Liver (tissue), 9 donors: ENCODE data around the gene C1orf52. TPM values are rescaled to one million over a fixed set of nuclear protein-coding genes. Genes with fewer than 3 reads are reported as not detected.

Experiments
- DNase-seq: peaks from one replicate; pipeline ENCODE4 v3.0.0-alpha.2; 2017; ENCODE audit warnings: low spot score
- H3K27ac ChIP-seq, 2 donors: one replicate each; pipeline ENCODE4 v1.7.0; 2013; ENCODE audit warnings: inconsistent platforms in 2 of 2, low read length in 2 of 2, control low read depth in 1 of 2, low read depth in 1 of 2, mild to moderate bottlenecking in 1 of 2
- H3K27me3 ChIP-seq, 4 donors: one replicate each; pipeline versions ENCODE4 v1.6.1 to v1.7.0; 2013; ENCODE audit warnings: low read length in 3 of 4, inconsistent platforms in 1 of 4, mild to moderate bottlenecking in 1 of 4, moderate library complexity in 1 of 4; ENCODE audit not compliant: control insufficient read depth in 4 of 4, insufficient read depth in 4 of 4
- H3K36me3 ChIP-seq, 4 donors: one replicate each; pipeline versions ENCODE4 v1.6.1 to v1.7.0; 2013; ENCODE audit warnings: low read length in 3 of 4, mild to moderate bottlenecking in 3 of 4, low read depth in 1 of 4, moderate library complexity in 1 of 4; ENCODE audit not compliant: control insufficient read depth in 4 of 4, insufficient read depth in 3 of 4
- H3K4me1 ChIP-seq, 4 donors: one replicate each; pipeline versions ENCODE4 v1.6.1 to v1.7.0; 2013; ENCODE audit warnings: low read length in 3 of 4, mild to moderate bottlenecking in 3 of 4, moderate library complexity in 1 of 4; ENCODE audit not compliant: control insufficient read depth in 4 of 4, insufficient read depth in 4 of 4
- H3K4me3 ChIP-seq, 3 donors: one replicate each; pipeline versions ENCODE4 v1.6.1 to v1.7.0; 2013; ENCODE audit warnings: low read length in 3 of 3, control low read depth in 1 of 3, low read depth in 1 of 3, mild to moderate bottlenecking in 1 of 3
- H3K9ac ChIP-seq, 2 donors: one replicate each; pipeline ENCODE4 v1.7.0; 2013; ENCODE audit warnings: low read length in 2 of 2, mild to moderate bottlenecking in 2 of 2, moderate library complexity in 2 of 2, control low read depth in 1 of 2, low read depth in 1 of 2
- H3K9me3 ChIP-seq, 4 donors: one replicate each; pipeline versions ENCODE4 v1.6.1 to v1.7.0; 2013; ENCODE audit warnings: low read length in 3 of 4; ENCODE audit not compliant: control insufficient read depth in 4 of 4
- EGR1 ChIP-seq, 2 donors: IDR thresholded peaks; 2 replicates each; pipeline ENCODE4 v1.6.1; 2016 to 2018; ENCODE audit warnings: antibody characterized with exemption in 2 of 2, low read depth in 2 of 2
- FOXA1 ChIP-seq: IDR thresholded peaks from 2 replicates; pipeline ENCODE4 v1.6.1; 2016; ENCODE audit warnings: antibody characterized with exemption
- FOXA2 ChIP-seq: IDR thresholded peaks from 2 replicates; pipeline ENCODE4 v1.6.1; 2016; ENCODE audit warnings: antibody characterized with exemption
- GABPA ChIP-seq, 2 donors: IDR thresholded peaks in 1 of 2; conservative IDR thresholded peaks in 1 of 2; 2 replicates each; pipeline ENCODE4 v1.6.1; 2016; ENCODE audit warnings: antibody characterized with exemption in 2 of 2, mild to moderate bottlenecking in 1 of 2, moderate library complexity in 1 of 2
- HNF4A ChIP-seq, 2 donors: conservative IDR thresholded peaks; 2 replicates each; pipeline ENCODE4 v1.6.1; 2016; ENCODE audit warnings: antibody characterized with exemption in 2 of 2, mild to moderate bottlenecking in 2 of 2
- HNF4G ChIP-seq: IDR thresholded peaks from 2 replicates; pipeline ENCODE4 v1.6.1; 2016; ENCODE audit warnings: antibody characterized with exemption
- JUND ChIP-seq, 2 donors: IDR thresholded peaks; 2 replicates each; pipeline ENCODE4 v1.6.1; 2016; ENCODE audit warnings: antibody characterized with exemption in 2 of 2
- NR2F2 ChIP-seq: IDR thresholded peaks from 2 replicates; pipeline ENCODE4 v1.6.1; 2016; ENCODE audit warnings: antibody characterized with exemption
- RAD21 ChIP-seq, 2 donors: IDR thresholded peaks; 2 replicates each; pipeline ENCODE4 v1.6.1; 2016; ENCODE audit warnings: antibody characterized with exemption in 2 of 2, mild to moderate bottlenecking in 2 of 2
- RXRA ChIP-seq, 2 donors: IDR thresholded peaks; 2 replicates each; pipeline ENCODE4 v1.6.1; 2017 to 2018; ENCODE audit warnings: antibody characterized with exemption in 2 of 2, mild to moderate bottlenecking in 1 of 2
- SP1 ChIP-seq: IDR thresholded peaks from 2 replicates; pipeline ENCODE4 v1.6.1; 2018; ENCODE audit warnings: antibody characterized with exemption, mild to moderate bottlenecking
- TAF1 ChIP-seq: conservative IDR thresholded peaks from 2 replicates; pipeline ENCODE4 v1.6.1; 2016; ENCODE audit warnings: antibody characterized with exemption, mild to moderate bottlenecking
- YY1 ChIP-seq: IDR thresholded peaks from 2 replicates; pipeline ENCODE4 v1.6.1; 2016; ENCODE audit warnings: antibody characterized with exemption, mild to moderate bottlenecking
- WGBS: extraction: QIAGEN DNeasy Blood & Tissue Kit; methylation state at CpG from one replicate; pipeline ENCODE4 v1.1.7; 2013; 5-methylcytosine and 5-hydroxymethylcytosine counted together
- polyA plus RNA-seq, 2 donors: library from polyadenylated mRNA; stranded (reverse) in 1 of 2; unstranded in 1 of 2; fragments of 200-250 nt in 1 of 2; fragments of >200 nt in 1 of 2; fragmentation: Nextera tagmentation in 1 of 2; extraction: Ambion mirVana in 1 of 2; gene quantifications; one replicate each; pipeline versions ENCODE4 v1.2.1 to v1.2.3, GENCODE V29; 2013 to 2015
- total RNA-seq, 2 donors: library from RNA; depleted of rRNA; stranded (reverse); fragments of >200 nt; gene quantifications; one replicate each; pipeline ENCODE4 v1.2.3, GENCODE V29; 2014
- TF ChIP-seq, protein P1 (sequence below): IDR thresholded peaks from 2 replicates; pipeline ENCODE4 v1.6.1; 2016; ENCODE audit warnings: antibody characterized with exemption
- TF ChIP-seq, protein P2 (sequence below): fragments of 150-350 bp; IDR thresholded peaks from 2 replicates; pipeline ENCODE4 v1.5.1; 2017; ENCODE audit warnings: improper control_type of control experiment, low read depth, low read length; ENCODE audit not compliant: missing input control
- TF ChIP-seq, protein P3 (sequence below): IDR thresholded peaks from 2 replicates; pipeline ENCODE4 v1.6.1; 2016; ENCODE audit warnings: antibody characterized with exemption, mild to moderate bottlenecking
- TF ChIP-seq, protein P4 (sequence below): IDR thresholded peaks from 2 replicates; pipeline ENCODE4 v1.6.1; 2016; ENCODE audit warnings: antibody characterized with exemption
- TF ChIP-seq, protein P5 (sequence below): IDR thresholded peaks from 2 replicates; pipeline ENCODE4 v1.6.1; 2016; ENCODE audit warnings: antibody characterized with exemption
- donor health status: healthy.
- donor health status: healthy.
- donor health status: healthy.
- donor health status: healthy.
- donor health status: healthy.

C1orf52 gene
- total and polyA plus RNA-seq, 4 donors = 6.1 to 10.9 (median 7.3) TPM

DNA sequence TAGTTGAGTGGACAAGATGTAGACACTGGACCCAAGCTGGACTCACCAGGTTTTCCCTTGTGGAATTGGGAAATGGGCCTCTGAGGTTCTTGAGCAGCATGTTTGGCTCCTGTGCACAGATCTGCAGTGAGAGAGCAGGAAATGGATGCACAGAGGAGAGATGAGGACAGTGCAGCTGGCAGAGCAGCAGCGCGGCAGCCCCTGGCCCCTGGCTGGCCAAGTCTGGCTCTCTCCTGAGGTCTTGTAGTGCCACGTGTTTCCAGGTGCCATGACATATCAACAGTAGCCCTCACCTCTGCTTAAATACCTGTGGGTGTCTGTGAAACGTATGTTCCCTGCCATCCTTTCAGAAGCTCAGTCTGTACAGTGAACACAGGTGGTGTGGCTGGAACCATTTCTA is 36.2 kb upstream of the C1orf52 start:
- Histone ChIP-seq H3K4me1 (no peaks in the 10 kb centered on the region), H3K27me3 (no peaks in the 10 kb centered on the region), H3K27ac (no peak overlapping the region), H3K9ac (no peak overlapping the region), H3K9me3 (no peaks in the 10 kb centered on the region), H3K4me3 (no peak overlapping the region), H3K36me3 (no peaks in the 10 kb centered on the region)
- 83% methylated on average over 4 of the region's 4 CpGs for WGBS
- DNase-seq = no peak
- TF ChIP-seq TAF1 (no peak), HNF4G (no peak), GABPA (IDR thresholded peaks at IDR 0.05 in 1 of 2, conservative IDR thresholded peaks at IDR 0.05 in 1 of 2) (no peak)

DNA sequence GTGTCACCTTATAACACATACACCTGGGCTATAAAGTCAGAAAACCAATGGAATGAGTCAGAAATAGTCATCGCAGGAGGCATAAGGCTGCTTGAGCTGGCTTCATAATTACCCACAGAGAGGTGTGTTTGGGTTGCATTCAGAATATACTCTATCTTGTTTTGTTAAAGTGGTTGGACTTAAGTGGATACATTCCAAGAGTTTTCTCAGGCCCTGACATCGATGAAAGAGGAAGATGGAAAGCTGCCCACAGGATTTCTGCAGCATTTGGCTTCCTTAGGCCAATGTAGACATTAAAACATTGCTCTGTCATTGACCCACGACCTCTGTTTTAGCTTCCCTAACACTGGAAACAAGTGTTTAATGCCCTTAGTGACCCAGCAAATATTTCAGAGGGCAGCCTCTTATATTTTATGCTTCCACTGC is 35.6 kb upstream of the C1orf52 start:
- DNase-seq = no peak
- 64% methylated on average over 3 of the region's 3 CpGs for WGBS
- Histone ChIP-seq H3K27me3 (no peaks in the 10 kb centered on the region), H3K4me1 (no peaks in the 10 kb centered on the region), H3K4me3 (no peak overlapping the region), H3K9ac (no peak overlapping the region), H3K27ac (no peak overlapping the region), H3K36me3 (no peaks in the 10 kb centered on the region), H3K9me3 (no peaks in the 10 kb centered on the region)
- no peak for TF ChIP-seq FOXA2
- no peak for TF ChIP-seq RAD21 (IDR thresholded peaks at IDR 0.05)
- TF ChIP-seq NR2F2 = peak; percentile 56
- TF ChIP-seq, protein P1, sequence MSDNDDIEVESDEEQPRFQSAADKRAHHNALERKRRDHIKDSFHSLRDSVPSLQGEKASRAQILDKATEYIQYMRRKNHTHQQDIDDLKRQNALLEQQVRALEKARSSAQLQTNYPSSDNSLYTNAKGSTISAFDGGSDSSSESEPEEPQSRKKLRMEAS = no peak
- TF ChIP-seq, protein P2, sequence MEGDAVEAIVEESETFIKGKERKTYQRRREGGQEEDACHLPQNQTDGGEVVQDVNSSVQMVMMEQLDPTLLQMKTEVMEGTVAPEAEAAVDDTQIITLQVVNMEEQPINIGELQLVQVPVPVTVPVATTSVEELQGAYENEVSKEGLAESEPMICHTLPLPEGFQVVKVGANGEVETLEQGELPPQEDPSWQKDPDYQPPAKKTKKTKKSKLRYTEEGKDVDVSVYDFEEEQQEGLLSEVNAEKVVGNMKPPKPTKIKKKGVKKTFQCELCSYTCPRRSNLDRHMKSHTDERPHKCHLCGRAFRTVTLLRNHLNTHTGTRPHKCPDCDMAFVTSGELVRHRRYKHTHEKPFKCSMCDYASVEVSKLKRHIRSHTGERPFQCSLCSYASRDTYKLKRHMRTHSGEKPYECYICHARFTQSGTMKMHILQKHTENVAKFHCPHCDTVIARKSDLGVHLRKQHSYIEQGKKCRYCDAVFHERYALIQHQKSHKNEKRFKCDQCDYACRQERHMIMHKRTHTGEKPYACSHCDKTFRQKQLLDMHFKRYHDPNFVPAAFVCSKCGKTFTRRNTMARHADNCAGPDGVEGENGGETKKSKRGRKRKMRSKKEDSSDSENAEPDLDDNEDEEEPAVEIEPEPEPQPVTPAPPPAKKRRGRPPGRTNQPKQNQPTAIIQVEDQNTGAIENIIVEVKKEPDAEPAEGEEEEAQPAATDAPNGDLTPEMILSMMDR = no peak
- no peak for TF ChIP-seq HNF4G

DNA sequence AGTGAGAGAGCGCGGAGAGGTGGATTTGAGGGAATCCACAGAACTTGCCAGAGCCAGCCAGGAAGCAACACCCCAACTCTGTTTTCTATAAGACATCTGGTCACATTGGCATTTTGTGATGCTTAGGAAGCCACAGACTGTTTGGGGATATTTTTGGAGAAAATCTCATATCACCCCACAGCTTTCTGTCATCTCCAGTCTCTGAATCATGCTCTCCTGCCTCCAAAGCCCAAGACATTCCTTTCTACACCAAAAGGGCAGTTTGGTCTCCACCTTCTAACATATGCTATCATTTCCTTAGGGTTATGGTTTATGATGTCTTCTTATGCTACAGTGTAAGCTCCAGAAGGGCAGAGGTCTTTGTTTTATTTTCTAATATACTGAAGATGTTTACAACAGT is 31.4 kb upstream of the C1orf52 start:
- no peak overlapping the region for H3K4me3 ChIP-seq
- WGBS = over 99% methylated on average over 2 of the region's 2 CpGs

More for the DNA sequence above, 31.4 kb upstream of the C1orf52 start:
- Histone ChIP-seq H3K27me3 (no peaks in the 10 kb centered on the region), H3K27ac (no peak overlapping the region), H3K9ac (no peak overlapping the region), H3K36me3 (no peaks in the 10 kb centered on the region), H3K4me1 (no peaks in the 10 kb centered on the region), H3K9me3 (no peaks in the 10 kb centered on the region)
- no peak for DNase-seq
- TF ChIP-seq GABPA (IDR thresholded peaks at IDR 0.05 in 1 of 2, conservative IDR thresholded peaks at IDR 0.05 in 1 of 2) (no peak), HNF4G (no peak), JUND (IDR thresholded peaks at IDR 0.05) (no peak), EGR1 (IDR thresholded peaks at IDR 0.05; ENCODE audit: low read depth in 2 of 2) (no peak), HNF4A (conservative IDR thresholded peaks at IDR 0.05) (no peak), RAD21 (IDR thresholded peaks at IDR 0.05) (no peak), NR2F2 (no peak), FOXA2 (no peak), SP1 (no peak), FOXA1 (no peak), RXRA (IDR thresholded peaks at IDR 0.05) (no peak), YY1 (no peak), TAF1 (no peak)
- TF ChIP-seq, protein P2 = no peak
- TF ChIP-seq, protein P3, sequence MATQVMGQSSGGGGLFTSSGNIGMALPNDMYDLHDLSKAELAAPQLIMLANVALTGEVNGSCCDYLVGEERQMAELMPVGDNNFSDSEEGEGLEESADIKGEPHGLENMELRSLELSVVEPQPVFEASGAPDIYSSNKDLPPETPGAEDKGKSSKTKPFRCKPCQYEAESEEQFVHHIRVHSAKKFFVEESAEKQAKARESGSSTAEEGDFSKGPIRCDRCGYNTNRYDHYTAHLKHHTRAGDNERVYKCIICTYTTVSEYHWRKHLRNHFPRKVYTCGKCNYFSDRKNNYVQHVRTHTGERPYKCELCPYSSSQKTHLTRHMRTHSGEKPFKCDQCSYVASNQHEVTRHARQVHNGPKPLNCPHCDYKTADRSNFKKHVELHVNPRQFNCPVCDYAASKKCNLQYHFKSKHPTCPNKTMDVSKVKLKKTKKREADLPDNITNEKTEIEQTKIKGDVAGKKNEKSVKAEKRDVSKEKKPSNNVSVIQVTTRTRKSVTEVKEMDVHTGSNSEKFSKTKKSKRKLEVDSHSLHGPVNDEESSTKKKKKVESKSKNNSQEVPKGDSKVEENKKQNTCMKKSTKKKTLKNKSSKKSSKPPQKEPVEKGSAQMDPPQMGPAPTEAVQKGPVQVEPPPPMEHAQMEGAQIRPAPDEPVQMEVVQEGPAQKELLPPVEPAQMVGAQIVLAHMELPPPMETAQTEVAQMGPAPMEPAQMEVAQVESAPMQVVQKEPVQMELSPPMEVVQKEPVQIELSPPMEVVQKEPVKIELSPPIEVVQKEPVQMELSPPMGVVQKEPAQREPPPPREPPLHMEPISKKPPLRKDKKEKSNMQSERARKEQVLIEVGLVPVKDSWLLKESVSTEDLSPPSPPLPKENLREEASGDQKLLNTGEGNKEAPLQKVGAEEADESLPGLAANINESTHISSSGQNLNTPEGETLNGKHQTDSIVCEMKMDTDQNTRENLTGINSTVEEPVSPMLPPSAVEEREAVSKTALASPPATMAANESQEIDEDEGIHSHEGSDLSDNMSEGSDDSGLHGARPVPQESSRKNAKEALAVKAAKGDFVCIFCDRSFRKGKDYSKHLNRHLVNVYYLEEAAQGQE = no peak
- TF ChIP-seq, protein P4, sequence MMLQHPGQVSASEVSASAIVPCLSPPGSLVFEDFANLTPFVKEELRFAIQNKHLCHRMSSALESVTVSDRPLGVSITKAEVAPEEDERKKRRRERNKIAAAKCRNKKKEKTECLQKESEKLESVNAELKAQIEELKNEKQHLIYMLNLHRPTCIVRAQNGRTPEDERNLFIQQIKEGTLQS = no peak
- TF ChIP-seq, protein P1 = no peak
- TF ChIP-seq, protein P5, sequence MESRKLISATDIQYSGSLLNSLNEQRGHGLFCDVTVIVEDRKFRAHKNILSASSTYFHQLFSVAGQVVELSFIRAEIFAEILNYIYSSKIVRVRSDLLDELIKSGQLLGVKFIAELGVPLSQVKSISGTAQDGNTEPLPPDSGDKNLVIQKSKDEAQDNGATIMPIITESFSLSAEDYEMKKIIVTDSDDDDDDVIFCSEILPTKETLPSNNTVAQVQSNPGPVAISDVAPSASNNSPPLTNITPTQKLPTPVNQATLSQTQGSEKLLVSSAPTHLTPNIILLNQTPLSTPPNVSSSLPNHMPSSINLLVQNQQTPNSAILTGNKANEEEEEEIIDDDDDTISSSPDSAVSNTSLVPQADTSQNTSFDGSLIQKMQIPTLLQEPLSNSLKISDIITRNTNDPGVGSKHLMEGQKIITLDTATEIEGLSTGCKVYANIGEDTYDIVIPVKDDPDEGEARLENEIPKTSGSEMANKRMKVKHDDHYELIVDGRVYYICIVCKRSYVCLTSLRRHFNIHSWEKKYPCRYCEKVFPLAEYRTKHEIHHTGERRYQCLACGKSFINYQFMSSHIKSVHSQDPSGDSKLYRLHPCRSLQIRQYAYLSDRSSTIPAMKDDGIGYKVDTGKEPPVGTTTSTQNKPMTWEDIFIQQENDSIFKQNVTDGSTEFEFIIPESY = no peak
